Right forelimb (tissue), 1 donor: ENCODE measurements around the gene LYPD4.
"Not testable (repeated sequence)": the region's sequence is repeated elsewhere in the genome, so short reads cannot be mapped to it uniquely, and the experiment has no call there.

Source experiments
- DNase-seq: peaks from one replicate; pipeline ENCODE4 v3.0.0-alpha.2; 2018

LYPD4 gene

DNA sequence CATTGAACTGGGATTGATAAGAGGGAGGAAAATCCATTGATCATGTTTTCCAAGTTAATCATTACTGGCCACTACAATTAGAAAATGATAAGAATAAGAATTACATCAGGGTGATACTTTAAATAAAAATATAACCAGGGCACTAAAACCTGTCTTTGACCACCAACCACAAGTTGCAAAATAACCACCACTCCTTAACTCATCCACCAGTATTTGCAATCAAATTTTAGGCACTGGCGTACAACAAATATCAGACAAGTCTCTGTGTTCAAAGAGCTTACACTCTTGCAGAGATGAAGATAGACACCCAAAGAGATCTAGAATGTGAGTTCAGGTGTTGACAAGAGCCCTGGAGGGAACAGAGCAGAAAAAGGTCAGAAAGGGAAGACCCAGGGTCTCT lies 47.6 kb downstream of the LYPD4 start:
- no peak for DNase-seq

DNA sequence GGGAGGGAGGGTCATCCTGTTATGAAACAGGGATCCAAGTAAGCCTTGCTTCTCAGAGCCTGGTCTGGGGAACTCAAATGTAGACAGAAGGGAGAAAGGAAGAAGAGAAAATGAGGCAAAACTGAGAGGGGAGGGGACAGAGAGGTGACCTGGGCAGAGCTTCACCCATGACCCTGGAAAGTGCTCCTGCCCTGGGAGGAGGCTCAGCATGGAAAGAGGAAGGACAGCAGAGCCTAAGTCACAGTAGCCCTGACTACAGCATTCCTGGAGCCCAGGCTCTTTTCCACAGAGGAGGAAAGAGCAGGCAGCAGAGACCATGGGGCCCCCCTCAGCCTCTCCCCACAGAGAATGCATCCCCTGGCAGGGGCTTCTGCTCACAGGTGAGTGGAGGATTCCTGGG lies 48.1 kb downstream of the LYPD4 start, which contains the start of gene CEACAM3:
Gene CEACAM3 (plus strand): TSS at position 226 of the 400 bp plus-strand sequence. CDS start 91 bp downstream, at position 317.
- no peak for DNase-seq

GRCh38 chr19:41795031-41795461 lies 49.4 kb downstream of the LYPD4 start:
- DNase-seq = no peak

GRCh38 chr19:41793414-41793727 lies 51.1 kb downstream of the LYPD4 start:
- no peak for DNase-seq

DNA sequence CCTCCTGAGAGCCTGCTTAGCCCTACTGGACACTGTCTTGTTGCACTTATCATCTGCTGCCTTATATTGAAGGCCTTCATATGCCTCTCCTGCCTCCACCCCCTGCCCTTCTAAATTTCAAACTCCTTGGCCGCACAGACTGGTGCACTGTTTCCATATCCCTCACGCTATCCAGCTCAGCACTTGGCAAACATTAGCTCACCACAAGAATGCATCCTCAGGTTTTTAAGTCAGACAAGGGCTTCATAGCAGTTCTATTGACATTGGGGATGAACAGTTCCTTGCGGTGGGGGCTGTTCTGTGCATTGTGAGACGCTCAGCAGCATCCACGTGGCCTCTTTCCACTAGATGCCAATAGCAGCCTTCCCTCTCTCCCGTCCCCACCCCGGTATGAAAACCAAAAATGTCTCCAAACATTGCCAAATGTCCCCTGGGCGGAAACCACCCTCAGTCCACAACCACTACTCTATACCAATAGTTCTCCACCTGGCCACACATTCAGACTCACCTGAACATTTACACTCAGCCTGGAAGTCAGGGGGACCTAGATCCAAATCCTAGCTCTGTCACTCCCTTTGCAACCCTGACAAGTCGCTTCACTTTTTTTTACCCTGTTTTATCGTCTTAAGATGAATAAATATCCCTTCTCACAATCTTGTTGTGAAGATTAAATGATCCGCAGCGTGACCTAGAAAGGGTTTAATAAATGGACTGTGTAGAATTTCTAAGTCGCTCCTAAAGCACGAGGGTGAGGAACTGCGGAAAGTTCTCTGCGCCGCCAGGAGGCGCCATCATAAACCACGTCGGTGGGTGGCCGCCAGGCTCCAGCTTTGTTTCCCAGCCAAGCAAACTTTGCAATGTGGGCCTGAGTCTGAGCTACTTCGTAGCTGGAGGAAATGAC lies 51.7 kb downstream of the LYPD4 start:
- no peak for DNase-seq

GRCh38 chr19:41789053-41789452 lies 55.4 kb downstream of the LYPD4 start:
- DNase-seq = not testable (repeated sequence)

DNA sequence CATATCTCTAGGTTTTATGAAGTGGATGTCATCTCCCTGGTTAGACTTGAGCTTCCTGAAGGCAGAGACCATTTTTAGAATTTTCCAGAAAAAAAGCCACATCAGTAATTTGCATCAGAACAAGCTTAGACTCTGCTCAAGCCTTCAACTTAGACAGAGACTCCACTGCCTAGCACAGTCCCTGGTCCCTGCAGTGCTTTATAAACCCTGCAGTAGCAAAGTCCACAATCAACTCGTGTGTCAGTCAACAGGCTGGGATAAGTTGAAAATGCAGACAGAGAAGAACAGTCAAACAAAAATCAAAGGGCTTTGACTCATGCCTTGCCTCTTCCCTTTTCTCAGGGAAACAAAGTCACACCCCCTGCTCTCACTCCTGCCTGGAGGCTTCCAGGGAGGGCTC lies 56.0 kb downstream of the LYPD4 start:
- not testable (repeated sequence) for DNase-seq
